Measurements from ENCODE around the gene MBD4. TPM values are rescaled to one million over a fixed set of nuclear protein-coding genes. Genes with fewer than 3 reads are reported as not detected.

The MBD4 gene
- total RNA-seq, 4 donors from 2014 or later: 12.1 to 23.3 (median 16.4) TPM

GRCh38 chr3:129402616-129403015 is 37.1 kb downstream of the MBD4 start:
- intact Hi-C loops (cut with DNase I): no loop called here
- Histone ChIP-seq H3K27ac (replicated peaks in 1 of 4) (no peak overlapping the region), H3K9me3 (no peaks in the 10 kb centered on the region), H3K4me3 (no peak overlapping the region), H3K36me3 (no peaks in the 10 kb centered on the region), H3K27me3 (no peaks in the 10 kb centered on the region), H3K4me1 (peaks cover 9 to 17% (median 12%) of the 10 kb centered on the region in 4 donors)
- no peak for DNase-seq (ENCODE audit: extremely low spot score)
- TF ChIP-seq POLR2AphosphoS5 (IDR thresholded peaks at IDR 0.05) (no peak), EP300 (IDR thresholded peaks at IDR 0.05) (no peak), POLR2A (IDR thresholded peaks at IDR 0.05; ENCODE audit: low read depth) (no peak), CTCF (IDR thresholded peaks at IDR 0.05) (no peak)
- WGBS: 96% methylated on average over 4 of the region's 4 CpGs

- WGBS: 79% methylated on average over 7 of the region's 7 CpGs
- intact Hi-C loops (cut with DNase I): no loop called here
Measured at GRCh38 chr3:129402210-129402609, 37.5 kb downstream of the MBD4 start.

GRCh38 chr3:129399895-129400357 is 39.8 kb downstream of the MBD4 start:
- no peak for DNase-seq (ENCODE audit: extremely low spot score)
- Histone ChIP-seq H3K9me3 (no peaks in the 10 kb centered on the region), H3K4me3 (peak overlapping the region; percentile 78 to 96 (median 86)), H3K27me3 (no peaks in the 10 kb centered on the region), H3K27ac (replicated peaks in 1 of 4) (peak overlapping the region; percentile 85 to 90 (median 86)), H3K36me3 (peaks cover 0 to 24% (median 10%) of the 10 kb centered on the region in 4 donors), H3K4me1 (peaks cover 23 to 39% (median 31%) of the 10 kb centered on the region in 4 donors)
- TF ChIP-seq POLR2A (IDR thresholded peaks at IDR 0.05; ENCODE audit: low read depth) (peak; percentile 12), CTCF (IDR thresholded peaks at IDR 0.05) (no peak), POLR2AphosphoS5 (IDR thresholded peaks at IDR 0.05) (peak in 1 of 2 donors; percentile 50)
- WGBS: 54% methylated on average over 8 of the region's 8 CpGs
- intact Hi-C loops (cut with DNase I): no loop called here

More at GRCh38 chr3:129402210-129402609, 37.5 kb downstream of the MBD4 start:
- TF ChIP-seq POLR2A (IDR thresholded peaks at IDR 0.05; ENCODE audit: low read depth) (no peak), POLR2AphosphoS5 (IDR thresholded peaks at IDR 0.05) (no peak), EP300 (IDR thresholded peaks at IDR 0.05) (no peak), CTCF (IDR thresholded peaks at IDR 0.05) (no peak)
- Histone ChIP-seq H3K27ac (replicated peaks in 1 of 4) (no peak overlapping the region), H3K4me3 (no peak overlapping the region), H3K27me3 (no peaks in the 10 kb centered on the region), H3K4me1 (peaks cover 13 to 21% (median 15%) of the 10 kb centered on the region in 4 donors), H3K9me3 (no peaks in the 10 kb centered on the region), H3K36me3 (peaks cover 0 to 3% (median 0%) of the 10 kb centered on the region in 4 donors)
- DNase-seq (ENCODE audit: extremely low spot score): no peak

- Histone ChIP-seq H3K27me3 (no peaks in the 10 kb centered on the region), H3K4me3 (peak overlapping the region; percentile 78 to 96 (median 86)), H3K9me3 (no peaks in the 10 kb centered on the region), H3K27ac (replicated peaks in 1 of 4) (peak overlapping the region; percentile 85 to 90 (median 86)), H3K36me3 (peaks cover 0 to 24% (median 10%) of the 10 kb centered on the region in 4 donors), H3K4me1 (peaks cover 27 to 42% (median 32%) of the 10 kb centered on the region in 4 donors)
- peak; percentile 93 for DNase-seq (ENCODE audit: extremely low spot score)
- peak; percentile 76 to 86 (median 81) for TF ChIP-seq CTCF (IDR thresholded peaks at IDR 0.05)
- no peak for TF ChIP-seq POLR2A (IDR thresholded peaks at IDR 0.05; ENCODE audit: low read depth)
- no peak for TF ChIP-seq EP300 (IDR thresholded peaks at IDR 0.05)
- peak; percentile 53 to 63 for TF ChIP-seq POLR2AphosphoS5 (IDR thresholded peaks at IDR 0.05)
- intact Hi-C loops (cut with DNase I): no loop called here
- under 1% methylated on average over 23 of the region's 25 CpGs for WGBS
Measured at GRCh38 chr3:129399145-129399894, 40.4 kb downstream of the MBD4 start.
